ENCODE data around the gene ZNF860.

ZNF860 gene

DNA sequence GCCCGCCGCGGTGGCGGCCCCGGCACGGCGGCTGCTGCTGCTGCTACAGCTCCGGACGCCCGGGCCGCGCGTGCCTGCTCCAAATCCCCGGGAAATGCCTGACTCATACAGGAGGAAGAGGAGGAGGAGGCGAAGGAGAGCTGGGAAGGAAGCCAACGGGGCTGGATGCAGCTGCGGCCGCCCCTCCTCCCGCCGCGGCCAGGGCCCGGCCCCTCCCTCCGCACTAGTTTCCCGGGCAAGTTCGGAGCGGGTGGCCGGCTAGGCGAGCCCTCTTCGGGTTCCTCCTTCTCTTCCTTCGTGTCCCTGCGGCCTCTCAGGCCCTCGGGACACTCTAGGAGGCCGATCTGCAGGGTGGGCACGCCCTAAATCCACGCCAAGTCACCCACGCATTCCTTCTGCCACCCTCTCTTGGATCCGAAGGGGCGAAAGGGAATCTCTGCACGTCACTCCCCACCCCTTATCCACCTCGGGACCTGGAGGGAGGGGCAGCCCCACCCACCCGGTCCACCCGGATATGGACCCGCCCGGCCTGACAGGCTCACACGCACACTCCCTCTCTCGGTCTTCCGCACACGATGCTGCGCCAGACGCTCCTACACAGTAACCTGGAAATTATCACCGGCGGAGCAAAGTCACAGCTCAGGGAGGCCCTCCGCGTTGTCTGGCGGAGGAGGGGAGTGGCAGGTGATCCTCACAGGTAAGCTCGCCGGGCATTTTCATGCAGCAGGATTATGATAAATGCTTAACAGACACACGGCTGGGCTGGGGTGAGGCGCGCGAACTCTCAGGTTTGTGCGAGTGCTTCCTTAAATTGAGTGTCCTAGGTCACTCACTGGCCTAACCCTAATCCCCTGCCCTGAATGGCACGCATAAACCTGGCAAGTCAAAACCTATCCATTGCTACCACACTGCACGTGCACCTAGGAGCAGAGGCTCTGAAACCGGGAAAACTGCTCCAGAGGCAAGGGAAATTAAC is at the start of gene ZNF860, which contains the start of gene OSBPL10:
ZNF860 (plus strand) TSS at position 545 of the 976 bp plus-strand sequence. CDS start 7,330 bp downstream, outside the sequence.
OSBPL10 (minus strand) TSS at position 57 of the 976 bp plus-strand sequence. CDS start 83 bp downstream, outside the sequence.
- DNase-seq = peak; percentile 10

DNA sequence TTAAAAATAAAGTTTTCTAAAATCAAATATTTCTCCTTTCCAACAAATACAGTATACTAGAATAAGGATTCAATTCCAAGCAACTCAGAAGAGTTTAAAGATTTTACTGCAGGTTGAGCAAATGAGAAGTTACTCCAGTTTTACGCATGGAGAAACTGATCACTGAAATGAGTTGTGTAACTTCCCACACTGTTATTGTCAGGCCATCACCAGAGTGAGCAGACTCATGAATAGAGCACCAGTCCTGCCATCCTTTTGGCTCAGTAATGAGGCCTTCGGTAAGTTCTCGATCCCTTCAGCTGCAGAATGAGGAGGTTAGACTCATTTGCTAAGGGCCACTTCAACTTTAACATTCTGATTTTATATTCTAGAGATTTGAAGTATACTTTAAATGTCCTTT is 48.6 kb upstream of the ZNF860 start:
- DNase-seq = no peak

DNA sequence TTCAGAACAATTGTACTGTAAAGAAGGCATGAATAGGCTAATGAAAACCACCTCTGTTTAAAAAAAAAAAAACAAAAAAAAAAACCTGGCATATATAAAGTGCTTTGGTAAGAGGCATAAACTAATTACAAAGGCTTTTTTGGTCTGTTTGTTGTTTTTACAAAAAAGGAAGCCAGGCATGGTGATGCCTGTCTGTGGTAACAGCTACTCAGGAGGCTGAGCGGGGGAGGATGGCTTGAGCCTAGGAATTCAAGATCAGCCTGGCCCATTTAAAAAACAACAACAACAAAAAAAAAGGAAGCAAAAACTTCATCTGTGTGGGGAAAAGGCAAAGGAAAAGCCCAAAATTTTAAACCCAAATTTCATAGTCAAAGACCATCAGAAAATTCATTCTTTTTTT is 47.5 kb upstream of the ZNF860 start:
- DNase-seq = no peak

DNA sequence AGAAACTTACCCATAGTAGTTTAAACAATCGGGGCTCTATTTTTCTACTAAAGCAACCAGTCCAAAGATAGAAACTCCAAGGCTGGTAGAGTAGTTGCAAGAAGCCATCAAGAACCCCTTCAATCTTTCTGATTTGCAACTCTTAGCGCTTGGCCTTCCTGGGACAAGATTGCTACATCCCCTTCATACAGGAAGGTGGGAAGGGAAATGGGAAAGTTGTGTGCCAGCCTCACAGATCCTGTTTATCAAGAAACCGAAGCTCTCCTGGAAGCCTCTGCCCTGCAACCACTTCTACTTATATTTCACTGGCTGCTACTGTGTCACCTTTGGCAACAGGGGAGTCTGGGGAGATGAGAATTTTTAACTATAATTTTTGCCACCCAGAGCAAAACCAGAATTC is 46.7 kb upstream of the ZNF860 start:
- DNase-seq = no peak

DNA sequence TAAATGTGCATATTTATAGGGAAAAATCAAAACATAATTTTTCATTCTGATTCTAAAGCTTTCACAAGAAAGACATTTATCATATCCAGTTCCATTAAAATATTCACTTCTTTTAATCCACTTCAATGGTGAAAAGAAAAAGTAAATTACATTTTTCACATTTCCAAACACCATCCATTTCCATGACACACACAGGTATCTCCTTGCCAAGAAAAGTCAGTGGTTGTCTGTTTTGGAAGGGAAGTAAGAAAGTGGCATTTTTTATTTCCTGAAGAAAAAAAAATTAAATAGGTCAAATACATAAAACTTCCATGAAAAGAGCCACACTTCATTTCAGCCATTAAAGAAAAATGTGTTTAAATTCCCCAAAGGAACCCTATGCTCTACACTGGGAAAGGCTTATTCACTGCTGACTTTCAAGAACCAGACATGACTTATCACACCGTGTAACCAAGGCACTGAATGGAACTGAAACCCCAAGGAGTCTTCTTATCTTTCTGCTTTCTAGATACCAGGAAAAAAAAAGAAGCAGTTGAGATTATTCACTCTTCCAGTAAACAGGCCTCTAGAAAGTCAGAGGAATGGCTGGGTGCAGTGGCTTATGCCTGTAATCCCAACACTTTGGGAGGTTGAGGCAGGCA is 45.0 kb upstream of the ZNF860 start:
- DNase-seq = no peak

DNA sequence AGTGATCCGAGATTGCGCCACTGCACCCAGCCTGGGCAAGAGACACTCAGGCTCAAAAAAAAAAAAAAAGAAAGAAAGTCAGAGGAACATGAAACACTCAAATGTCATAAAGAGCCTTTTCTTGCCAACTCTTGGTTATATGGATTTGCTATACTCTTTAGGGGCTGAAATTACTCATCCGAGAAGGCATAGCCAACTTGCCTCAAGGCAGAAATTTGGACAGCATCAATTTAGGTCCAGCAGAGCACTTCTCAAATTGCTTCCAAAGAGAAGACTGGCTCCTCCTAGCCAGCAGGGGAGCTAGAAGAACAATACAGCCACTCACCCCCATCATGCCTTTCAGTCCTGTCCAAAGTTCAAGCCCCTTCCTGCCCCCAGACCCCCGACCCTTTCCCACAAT is 44.3 kb upstream of the ZNF860 start:
- DNase-seq = no peak

DNA sequence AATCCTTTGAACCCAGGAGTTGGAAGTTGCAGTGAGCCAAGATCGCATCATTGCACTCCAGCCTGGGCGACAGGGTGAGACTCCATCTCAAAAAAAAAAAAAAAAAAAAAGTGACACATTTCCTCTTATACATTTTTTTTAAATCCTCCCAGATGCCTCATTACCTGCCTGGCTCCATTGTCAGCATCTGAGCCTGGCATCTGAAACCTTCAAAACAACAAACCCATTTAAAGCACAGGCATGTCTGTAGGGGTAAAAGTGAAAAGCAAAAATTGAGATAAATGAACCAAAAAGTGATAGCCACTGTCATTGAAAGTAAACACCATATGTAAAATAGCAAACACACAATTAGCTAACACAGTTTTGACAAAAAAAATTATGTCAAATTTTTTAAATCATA is 39.1 kb upstream of the ZNF860 start:
- DNase-seq = no peak

DNA sequence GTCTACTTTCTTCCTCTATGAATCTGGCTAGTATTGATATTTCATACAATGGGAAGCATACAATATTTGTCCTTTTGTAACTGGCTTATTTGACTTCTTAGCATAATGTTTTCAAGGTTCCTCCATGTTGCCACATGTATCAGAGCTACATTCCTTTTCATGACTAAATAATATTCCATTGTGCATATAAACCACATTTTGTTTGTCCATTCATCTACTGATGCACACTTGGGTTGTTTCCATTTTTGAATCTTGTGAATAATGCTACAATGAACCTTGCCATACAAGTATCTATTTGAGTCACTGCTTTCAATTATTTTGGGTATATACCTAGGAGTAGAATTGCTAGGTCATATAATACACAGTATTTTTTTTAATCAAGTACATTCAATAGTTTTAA is 38.5 kb upstream of the ZNF860 start:
- no peak for DNase-seq

DNA sequence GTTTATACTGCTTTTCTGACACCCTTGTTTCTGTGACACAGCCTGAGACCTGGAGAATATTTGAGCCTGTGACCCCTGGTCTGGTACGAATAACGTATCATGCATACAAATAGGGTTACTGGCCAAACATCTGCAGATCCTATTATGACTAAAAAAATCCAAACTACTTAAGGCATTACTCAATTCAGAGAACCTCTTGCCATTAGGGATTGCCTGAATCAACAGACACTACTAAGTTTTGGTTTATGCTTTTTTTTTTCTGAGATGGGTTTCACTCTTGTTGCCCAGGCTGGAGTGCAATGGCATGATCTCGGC is 35.9 kb upstream of the ZNF860 start:
- no peak for DNase-seq

DNA sequence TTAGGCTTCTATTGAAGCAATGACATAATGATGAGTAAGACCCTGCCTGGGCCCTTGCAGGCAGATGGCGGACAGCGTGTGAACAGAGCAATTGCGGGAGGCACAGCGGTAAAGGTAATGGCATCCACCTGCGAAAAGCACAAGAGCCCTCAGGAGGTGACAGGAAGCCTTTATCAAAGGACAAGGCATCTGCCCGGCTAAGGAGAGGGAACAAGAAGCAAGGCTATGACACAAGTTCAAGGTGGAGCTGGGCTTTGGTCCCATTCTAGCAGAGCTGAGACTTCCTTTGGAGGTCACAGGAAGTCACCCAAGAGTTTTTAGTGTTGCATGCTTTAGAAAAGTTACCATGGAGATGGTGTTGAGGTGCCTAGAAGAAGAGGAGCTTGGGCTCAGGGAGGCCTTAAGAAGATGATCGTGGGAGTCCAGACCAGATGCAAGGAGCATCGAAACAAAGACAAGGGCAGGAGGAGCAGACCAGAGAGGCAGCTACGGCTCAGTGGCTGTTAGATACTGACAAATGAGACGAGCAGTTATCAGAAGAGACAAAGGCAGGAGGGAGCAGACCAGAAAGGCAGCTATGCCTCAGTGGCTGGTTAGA is 35.0 kb upstream of the ZNF860 start:
- no peak for DNase-seq

DNA sequence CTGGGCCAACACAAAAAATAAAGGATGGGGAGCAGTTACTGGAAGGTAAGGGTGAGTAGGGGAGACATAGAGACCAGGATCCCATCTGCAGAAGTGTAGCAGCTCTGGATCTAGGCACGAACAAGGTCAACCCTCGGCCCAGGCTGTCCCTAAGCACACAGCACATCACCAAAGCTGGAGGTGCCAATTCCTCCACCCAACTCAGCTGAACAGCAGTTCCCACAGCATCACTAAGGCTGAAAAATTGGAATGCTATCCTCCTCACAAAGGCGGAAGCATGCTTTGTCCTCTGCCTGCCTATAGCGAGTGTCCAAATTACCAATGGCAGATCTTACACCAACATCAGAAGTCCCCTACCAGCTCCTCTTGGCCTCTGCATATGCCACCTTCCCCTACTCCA is 34.4 kb upstream of the ZNF860 start:
- DNase-seq = no peak

DNA sequence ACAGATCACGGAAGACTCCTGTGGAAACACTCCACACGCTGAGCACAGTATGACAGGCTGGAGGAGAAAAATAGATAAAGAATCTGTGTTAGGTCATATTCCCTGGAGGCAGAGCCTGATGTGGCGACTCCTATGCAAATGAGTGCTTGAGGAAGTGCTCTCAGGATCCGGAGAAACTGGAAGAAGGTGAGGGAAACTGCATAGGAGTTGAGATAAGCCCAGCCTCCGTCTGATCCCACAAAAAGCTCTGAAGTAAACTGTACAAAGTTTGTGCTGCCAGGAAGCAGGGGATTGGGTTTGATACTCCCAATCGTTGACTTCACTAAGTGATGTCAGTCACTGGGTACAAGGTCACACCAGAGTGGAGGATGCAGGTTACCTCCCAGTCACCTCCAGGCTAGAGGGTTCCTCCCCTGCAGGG is 33.9 kb upstream of the ZNF860 start:
- no peak for DNase-seq

DNA sequence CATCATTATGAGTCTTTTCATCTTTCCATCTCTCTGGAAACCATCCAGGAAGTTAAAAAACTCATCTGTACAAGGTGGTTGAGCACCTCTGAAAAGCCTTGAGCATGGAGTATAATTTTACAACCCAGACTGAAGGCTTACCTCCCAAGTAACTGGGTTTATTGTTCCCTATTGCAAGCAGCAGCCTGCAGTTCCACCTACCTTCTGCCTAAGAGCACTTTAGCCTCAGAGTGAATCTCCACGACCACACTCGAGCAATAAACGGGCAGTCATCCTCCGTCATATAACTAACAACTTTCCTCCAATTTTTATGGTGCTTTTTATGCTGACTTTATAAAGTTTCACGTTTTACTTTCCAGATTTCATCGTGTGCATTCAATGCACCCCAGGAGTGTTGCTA is 33.3 kb upstream of the ZNF860 start:
- DNase-seq = no peak

DNA sequence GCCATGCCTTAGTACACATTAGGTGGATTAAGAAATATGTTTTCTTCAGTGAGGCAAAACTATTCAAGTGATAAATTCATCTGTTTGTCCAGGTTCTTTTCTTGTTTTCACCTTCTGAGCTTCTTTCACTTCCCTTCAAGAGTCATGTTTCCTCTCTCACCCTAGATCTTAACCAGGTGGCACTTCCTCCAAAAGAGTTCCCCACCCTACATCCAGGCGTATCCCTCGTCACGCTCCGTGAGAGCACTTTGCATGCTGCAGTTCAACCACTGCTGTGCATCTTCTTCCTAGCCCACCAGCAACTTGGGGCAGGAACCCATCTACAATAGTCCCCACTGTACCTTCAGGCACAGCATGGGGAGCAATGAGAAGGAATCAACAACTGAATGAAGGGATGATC is 29.3 kb upstream of the ZNF860 start:
- DNase-seq = no peak

DNA sequence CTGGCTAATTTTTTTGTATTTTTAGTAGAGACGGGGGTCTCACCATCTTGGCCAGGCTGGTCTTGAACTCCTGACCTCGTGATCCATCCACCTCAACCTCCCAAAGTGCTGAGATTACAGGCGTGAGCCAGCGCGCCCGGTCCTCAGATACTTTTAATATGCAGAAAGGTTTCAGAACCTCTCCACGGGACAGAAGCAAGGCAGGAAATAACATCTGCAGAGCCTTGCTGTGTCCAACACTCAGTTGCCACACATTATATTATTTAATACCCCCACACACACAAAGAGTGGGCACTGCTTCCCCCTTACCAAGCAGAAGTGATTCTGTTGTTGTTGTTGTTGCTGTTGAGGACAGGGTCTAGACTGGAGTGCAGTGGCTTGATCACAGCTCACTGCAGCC is 28.5 kb upstream of the ZNF860 start:
- no peak for DNase-seq

DNA sequence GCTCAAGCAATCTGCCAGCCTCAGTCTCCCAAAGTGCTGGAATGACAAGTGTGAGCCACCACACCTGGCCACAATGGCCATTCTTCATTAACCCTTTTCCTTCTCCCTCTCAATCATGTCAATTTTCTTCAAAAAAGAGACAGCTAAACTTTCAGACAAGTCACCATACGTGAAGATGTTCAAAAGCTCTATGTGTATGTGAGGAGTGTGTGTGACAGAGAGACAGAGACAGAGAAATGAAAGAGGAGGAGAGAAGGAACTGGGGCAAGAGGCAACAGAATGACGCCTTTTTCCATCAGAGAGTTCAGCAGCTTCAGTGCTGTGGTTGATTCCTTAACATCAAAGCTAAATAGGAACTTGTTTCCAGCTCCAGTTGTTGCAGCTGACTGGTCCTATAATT is 27.9 kb upstream of the ZNF860 start:
- DNase-seq = no peak

DNA sequence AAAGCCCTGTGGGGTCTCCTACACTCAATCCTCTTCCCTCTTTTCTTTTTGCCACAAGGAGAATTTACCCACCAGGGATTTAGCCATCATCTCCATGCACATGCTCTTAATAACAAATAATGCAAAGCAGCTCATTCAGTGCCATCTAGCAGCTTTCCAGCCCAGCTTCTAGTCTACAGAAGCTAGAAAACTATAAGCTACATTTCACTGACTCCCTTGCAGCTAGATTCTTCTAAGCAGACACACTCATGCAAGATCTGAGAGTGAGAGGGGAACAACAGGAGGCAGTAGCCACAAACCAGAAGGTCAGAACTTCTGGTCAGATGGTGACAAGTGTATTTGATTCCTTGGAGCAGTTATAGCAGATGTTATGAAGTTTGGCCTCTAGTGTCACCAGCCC is 26.0 kb upstream of the ZNF860 start:
- no peak for DNase-seq

DNA sequence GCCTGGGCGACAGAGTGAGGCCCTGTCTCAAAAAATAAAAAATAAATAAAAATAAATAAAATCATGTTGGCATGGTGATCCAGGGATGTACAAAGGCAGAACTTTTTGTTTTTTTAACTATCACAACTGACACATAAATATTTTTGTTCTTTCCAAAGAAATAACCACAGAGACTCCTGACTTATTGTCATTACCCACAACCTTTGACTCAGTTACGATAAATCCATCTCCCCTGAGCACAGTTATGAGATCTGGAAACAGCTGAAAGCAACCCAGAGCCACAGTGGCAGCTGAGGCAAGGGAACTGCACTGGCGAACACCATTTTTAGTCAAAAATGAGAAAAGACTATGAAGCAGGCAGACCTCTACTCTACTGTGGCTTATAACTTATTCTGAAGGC is 24.4 kb upstream of the ZNF860 start:
- DNase-seq = no peak

DNA sequence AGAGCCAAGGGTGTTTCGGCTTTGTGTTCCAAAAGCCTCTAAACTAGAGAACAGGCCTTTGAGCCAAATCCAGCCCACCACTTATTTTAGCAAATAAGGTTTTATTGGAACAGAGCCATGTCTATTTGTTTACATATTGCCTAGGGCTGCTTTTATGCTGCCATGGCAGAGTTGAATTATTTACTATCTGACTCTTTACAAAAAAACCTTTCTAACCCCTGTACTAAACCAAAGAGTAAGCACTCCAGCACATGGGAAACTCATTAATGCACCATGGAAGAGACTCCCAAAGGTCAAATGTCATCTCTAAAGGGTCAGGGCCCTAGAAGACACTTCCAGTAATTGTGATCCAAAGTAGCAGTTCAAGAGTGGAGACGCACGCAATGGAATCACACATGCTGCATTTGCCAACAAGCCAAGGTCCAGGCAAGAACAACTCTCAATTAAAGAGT is 22.8 kb upstream of the ZNF860 start:
- DNase-seq = no peak

DNA sequence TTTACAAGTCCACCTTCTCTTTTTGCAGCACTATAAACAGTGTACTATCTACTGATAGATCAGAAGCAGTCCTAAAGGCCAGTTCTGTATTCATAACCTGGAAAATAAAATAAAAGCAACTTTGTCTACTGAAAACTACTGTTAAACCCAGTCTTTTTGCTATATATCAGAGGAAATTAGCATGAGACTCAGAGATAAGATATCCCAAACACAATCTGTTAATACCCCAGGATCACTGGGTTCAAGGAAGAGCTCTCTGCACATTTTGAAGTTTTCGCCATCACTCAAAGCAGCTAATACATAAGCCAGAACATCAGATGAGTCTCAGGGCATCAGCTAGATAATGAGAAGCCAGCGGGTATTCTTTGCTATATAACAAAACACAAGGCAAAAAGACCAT is 22.3 kb upstream of the ZNF860 start:
- DNase-seq = no peak

DNA sequence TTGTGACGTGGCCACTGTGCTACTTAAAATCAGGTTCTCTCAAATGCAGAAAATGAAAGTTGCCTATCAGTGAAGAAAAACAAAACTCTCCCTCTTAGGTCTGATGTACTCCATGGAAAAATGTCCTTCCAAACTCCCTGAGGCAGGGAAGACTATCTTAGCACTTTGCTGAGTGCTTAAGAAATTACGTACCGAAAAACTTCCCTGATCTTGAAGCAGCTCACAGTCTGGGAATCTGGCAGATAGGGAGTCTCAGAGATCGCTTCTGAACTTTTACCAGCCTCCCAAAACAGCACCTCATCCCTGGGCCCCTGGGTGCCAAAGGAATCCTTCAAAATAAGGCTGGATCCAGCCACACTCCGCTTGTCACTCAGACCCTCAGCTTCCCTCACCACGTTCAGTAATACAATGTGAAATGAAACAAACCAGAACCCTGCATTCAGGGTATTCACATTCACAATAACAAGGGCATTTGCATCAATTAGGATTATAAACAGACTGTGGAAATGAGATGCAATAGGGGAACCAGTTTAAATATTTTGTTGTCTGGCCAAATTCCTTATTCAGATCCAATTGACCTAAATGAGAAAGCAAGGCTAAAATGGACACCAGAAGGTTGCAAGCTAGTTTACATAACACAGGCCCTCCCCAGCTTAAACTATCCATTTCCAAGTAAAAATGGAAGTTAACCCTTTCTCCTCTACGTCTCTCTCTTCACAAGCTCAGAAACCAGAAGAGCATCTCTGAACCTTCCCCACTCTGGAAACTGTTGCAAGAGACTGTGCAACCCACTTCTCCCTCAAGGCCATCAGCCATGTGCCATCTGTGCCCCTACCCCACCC is 21.4 kb upstream of the ZNF860 start:
- no peak for DNase-seq

DNA sequence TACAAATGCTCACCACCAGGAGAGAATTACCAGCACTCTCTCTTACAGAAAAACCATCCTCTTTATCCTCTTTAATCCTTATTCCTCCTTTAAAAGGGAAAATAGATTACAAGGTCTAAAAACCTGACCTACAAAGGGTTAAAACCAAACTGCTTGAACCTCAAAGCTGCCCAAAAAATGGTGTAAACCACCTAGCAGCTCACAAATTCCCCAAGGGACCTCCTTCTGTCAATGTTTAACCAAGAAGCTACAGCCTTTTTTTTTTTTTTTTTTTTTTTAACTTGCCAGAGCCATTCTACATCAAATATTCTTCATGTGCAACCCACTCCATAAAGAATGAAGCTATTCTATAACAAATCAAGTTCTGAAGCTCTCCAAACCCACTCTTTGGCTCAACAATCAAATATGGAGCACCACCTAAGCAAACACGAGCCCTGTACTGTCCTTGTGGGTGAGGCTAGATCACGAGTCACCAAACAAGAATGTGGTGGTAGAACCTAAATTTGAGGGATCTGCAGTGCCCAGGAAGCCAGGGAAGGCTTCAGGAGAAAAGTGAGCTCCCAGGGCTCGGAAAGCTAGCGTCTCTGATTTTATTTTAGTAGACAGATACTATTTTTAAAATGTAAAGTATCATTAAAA is 20.6 kb upstream of the ZNF860 start:
- no peak for DNase-seq

Measured in stimulated activated CD4-positive, alpha-beta T cell treated with anti-CD3 and anti-CD28 coated beads, Interleukin-12 subunit alpha, Interleukin-12 subunit beta, amount 100 ng/mL, for 4 hours (primary cell).